Activated CD4-positive, alpha-beta T cell treated with anti-CD3 and anti-CD28 coated beads, Interleukin-2, amount 10 ng/mL, durations not matched to agents 7 days and 5 days (primary cell): ENCODE measurements around the gene UBE2K. TPM values are rescaled to one million over a fixed set of nuclear protein-coding genes. Genes with fewer than 3 reads are reported as not detected.
A peak's percentile ranks its signal among the peaks of the same experiment; 100 is the strongest.
"Not testable (repeated sequence)": the region's sequence is repeated elsewhere in the genome, so short reads cannot be mapped to it uniquely, and the experiment has no call there.

Source experiments
- CTCF ChIA-PET: fragments of 350-600 bp; sonication (Branson Sonifier 250); formaldehyde crosslinking; loops from one replicate; lab custom pipeline; 2021; ENCODE audit warnings: antibody characterized with exemption; lab: Charles Lee
- POLR2A ChIA-PET: fragments of 350-600 bp; sonication (Branson Sonifier 250); formaldehyde crosslinking; loops from one replicate; lab custom pipeline; 2021; ENCODE audit warnings: antibody characterized with exemption; lab: Charles Lee
- DNase-seq: peaks from one replicate; pipeline ENCODE4 v3.0.0-alpha.2; 2020
- H3K27ac Mint-ChIP-seq: one replicate; pipeline ENCODE4 v1.8.0; 2021; ENCODE audit warnings: mild to moderate bottlenecking, moderate library complexity, mixed read lengths
- H3K27me3 Mint-ChIP-seq: one replicate; pipeline ENCODE4 v1.8.0; 2021; ENCODE audit warnings: mixed read lengths
- H3K36me3 Mint-ChIP-seq: one replicate; pipeline ENCODE4 v1.8.0; 2021; ENCODE audit warnings: low read depth, mixed read lengths
- H3K4me1 Mint-ChIP-seq: one replicate; pipeline ENCODE4 v1.8.0; 2021; ENCODE audit warnings: mixed read lengths
- H3K4me3 Mint-ChIP-seq: one replicate; pipeline ENCODE4 v1.8.0; 2021; ENCODE audit warnings: mild to moderate bottlenecking, moderate library complexity, mixed read lengths
- H3K9me3 Mint-ChIP-seq: one replicate; pipeline ENCODE4 v1.8.0; 2021; ENCODE audit warnings: mixed read lengths
- total RNA-seq, 2 experiments: library from RNA; stranded (reverse); gene quantifications; one replicate each; pipeline ENCODE4 v1.2.3, GENCODE V29; 2021

Gene UBE2K
- total RNA-seq, 2 experiments from 2014 or later = 69.3 to 90.8 TPM

DNA sequence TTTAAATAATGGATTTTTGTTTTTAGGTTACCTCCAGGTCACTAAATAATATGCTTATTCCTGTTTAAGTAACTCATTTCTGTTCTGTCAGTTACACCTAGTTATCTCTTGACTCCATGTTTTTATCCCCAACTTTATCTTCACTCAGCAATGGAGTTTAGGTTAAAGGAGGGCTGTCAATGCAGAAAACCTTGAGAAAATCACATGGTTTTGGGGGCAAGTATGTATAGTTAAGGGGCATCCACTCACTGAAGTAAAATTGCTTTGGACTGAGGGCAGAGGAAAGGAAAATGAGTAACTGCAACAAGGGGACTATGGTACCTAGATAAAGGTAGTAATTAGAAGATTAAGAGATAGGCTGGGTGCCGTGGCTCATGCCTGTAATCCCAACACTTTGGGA is 87.1 kb downstream of the UBE2K start:
- Mint-ChIP-seq H3K27ac (no peak overlapping the region), H3K9me3 (no peaks in the 10 kb centered on the region), H3K27me3 (no peaks in the 10 kb centered on the region), H3K36me3 (peaks cover 7% of the 10 kb centered on the region), H3K4me1 (no peaks in the 10 kb centered on the region), H3K4me3 (no peak overlapping the region)
- CTCF ChIA-PET = interaction anchor here (0.7 kb wide), 1 partner anchor 11 kb away, joined by 3 read pairs; no protein-coding TSS in a partner anchor
- POLR2A ChIA-PET = no interaction called here
- DNase-seq = no peak

GRCh38 chr4:39786838-39787237 is 88.9 kb downstream of the UBE2K start:
- Mint-ChIP-seq H3K27ac (no peak overlapping the region), H3K4me3 (no peak overlapping the region), H3K36me3 (peaks cover 2% of the 10 kb centered on the region), H3K4me1 (no peaks in the 10 kb centered on the region), H3K27me3 (no peaks in the 10 kb centered on the region), H3K9me3 (no peaks in the 10 kb centered on the region)
- ChIA-PET CTCF (no interaction called here), POLR2A (no interaction called here)
- DNase-seq = no peak

DNA sequence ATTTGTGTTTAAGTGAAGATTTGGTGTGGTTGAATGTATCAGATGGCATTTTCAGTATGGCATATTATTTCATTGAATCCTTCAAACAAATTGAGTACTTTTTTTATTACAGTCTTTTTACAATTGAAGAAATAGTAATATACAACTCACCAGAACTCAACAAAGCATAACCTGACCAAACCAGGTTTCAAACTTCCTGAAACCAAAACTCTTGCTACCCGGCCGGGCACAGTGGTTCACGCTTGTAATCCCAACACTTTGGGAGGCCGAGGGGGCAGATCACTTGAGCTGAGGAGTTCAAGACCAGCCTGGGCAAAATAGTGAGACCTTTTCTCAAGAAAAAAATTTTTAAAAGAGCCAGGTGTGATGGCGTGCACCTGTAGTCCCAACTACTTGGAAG is 94.2 kb downstream of the UBE2K start:
- POLR2A ChIA-PET = no interaction called here
- no peak overlapping the region for H3K4me3 Mint-ChIP-seq
- no peaks in the 10 kb centered on the region for H3K9me3 Mint-ChIP-seq
- no peaks in the 10 kb centered on the region for H3K36me3 Mint-ChIP-seq
- no peak for DNase-seq
- H3K27me3 Mint-ChIP-seq = no peaks in the 10 kb centered on the region
- H3K27ac Mint-ChIP-seq = no peak overlapping the region
- CTCF ChIA-PET = interaction anchor here (0.6 kb wide), 1 partner anchor 152 kb away, joined by 3 read pairs; no protein-coding TSS in a partner anchor
- no peaks in the 10 kb centered on the region for H3K4me1 Mint-ChIP-seq

DNA sequence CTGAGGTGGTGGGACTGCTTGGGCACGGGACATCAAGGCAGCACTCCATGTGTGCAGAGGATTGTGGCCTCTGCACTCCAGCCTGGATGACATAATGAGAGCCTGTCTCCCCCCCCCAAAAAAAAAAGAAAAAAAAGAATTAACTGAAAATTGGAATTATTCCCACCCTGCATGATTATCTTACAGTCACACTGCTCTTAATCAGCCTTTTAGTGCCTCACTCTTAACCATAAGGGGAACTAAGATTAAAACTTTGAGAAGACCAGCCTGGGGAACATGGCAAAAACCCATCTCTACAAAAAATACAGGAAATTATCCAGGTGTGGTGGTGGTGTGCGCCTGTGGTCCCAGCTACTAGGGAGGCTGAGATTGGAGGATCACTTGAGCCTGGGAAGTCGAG is 94.6 kb downstream of the UBE2K start:
- ChIA-PET CTCF (interaction anchor here (0.6 kb wide), 1 partner anchor 152 kb away, joined by 3 read pairs; no protein-coding TSS in a partner anchor), POLR2A (no interaction called here)
- H3K36me3 Mint-ChIP-seq = no peaks in the 10 kb centered on the region
- H3K4me3 Mint-ChIP-seq = no peak overlapping the region
- no peak for DNase-seq
- H3K9me3 Mint-ChIP-seq = no peaks in the 10 kb centered on the region
- H3K27me3 Mint-ChIP-seq = no peaks in the 10 kb centered on the region
- H3K27ac Mint-ChIP-seq = no peak overlapping the region
- H3K4me1 Mint-ChIP-seq = no peaks in the 10 kb centered on the region

- POLR2A ChIA-PET, H3K4me3 Mint-ChIP-seq, H3K4me1 Mint-ChIP-seq, DNase-seq, H3K36me3 Mint-ChIP-seq, H3K27me3 Mint-ChIP-seq, H3K27ac Mint-ChIP-seq, H3K9me3 Mint-ChIP-seq, CTCF ChIA-PET: not testable (repeated sequence)
Measured at GRCh38 chr4:39792976-39793375, 95.0 kb downstream of the UBE2K start.

DNA sequence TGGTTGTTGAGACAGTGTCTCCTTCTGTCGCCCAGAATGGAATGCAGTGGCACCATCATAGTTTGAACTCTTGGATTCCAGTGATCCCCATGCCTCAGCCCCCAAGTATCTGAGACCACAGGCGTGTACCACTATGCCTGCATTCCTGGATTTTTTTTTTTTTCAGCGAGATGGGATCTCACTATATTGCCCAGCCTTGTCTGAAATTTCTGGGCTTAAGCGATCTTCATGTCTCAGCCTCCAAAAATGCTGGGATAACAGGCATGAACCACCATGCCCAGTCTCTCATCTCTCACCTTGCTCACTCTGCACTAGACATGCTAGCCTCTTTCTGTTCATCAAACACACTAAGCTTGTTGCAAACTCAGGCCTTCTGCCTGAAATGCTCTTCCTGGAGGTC is 104.1 kb downstream of the UBE2K start:
- Mint-ChIP-seq H3K4me3 (no peak overlapping the region), H3K36me3 (no peaks in the 10 kb centered on the region), H3K27ac (no peak overlapping the region), H3K27me3 (no peaks in the 10 kb centered on the region), H3K4me1 (no peaks in the 10 kb centered on the region), H3K9me3 (no peaks in the 10 kb centered on the region)
- ChIA-PET CTCF (no interaction called here), POLR2A (no interaction called here)
- DNase-seq = no peak

- Mint-ChIP-seq H3K9me3 (peaks cover 6% of the 10 kb centered on the region), H3K27ac (no peak overlapping the region), H3K36me3 (peaks cover 8% of the 10 kb centered on the region), H3K27me3 (peaks cover 3% of the 10 kb centered on the region), H3K4me3 (no peak overlapping the region), H3K4me1 (peaks cover 4% of the 10 kb centered on the region)
- CTCF ChIA-PET = interaction anchor here (0.6 kb wide), 1 partner anchor 460 kb away, joined by 4 read pairs; no protein-coding TSS in a partner anchor
- POLR2A ChIA-PET = no interaction called here
- no peak for DNase-seq
Measured at GRCh38 chr4:39808231-39808749, 110.4 kb downstream of the UBE2K start.

GRCh38 chr4:39812500-39812899 is 114.6 kb downstream of the UBE2K start:
- H3K4me1 Mint-ChIP-seq = peaks cover 7% of the 10 kb centered on the region
- H3K27ac Mint-ChIP-seq = peak overlapping the region; percentile 82
- H3K27me3 Mint-ChIP-seq = peaks cover 3% of the 10 kb centered on the region
- H3K36me3 Mint-ChIP-seq = peaks cover 8% of the 10 kb centered on the region
- H3K4me3 Mint-ChIP-seq = peak overlapping the region; percentile 33
- POLR2A ChIA-PET = no interaction called here
- DNase-seq = no peak
- peaks cover 6% of the 10 kb centered on the region for H3K9me3 Mint-ChIP-seq
- CTCF ChIA-PET = no interaction called here

GRCh38 chr4:39813033-39813432 is 115.1 kb downstream of the UBE2K start:
- DNase-seq, CTCF ChIA-PET, H3K9me3 Mint-ChIP-seq, H3K36me3 Mint-ChIP-seq, H3K27me3 Mint-ChIP-seq, H3K4me3 Mint-ChIP-seq, H3K4me1 Mint-ChIP-seq, H3K27ac Mint-ChIP-seq, POLR2A ChIA-PET: not testable (repeated sequence)

GRCh38 chr4:39813761-39814160 is 115.8 kb downstream of the UBE2K start:
- H3K4me3 Mint-ChIP-seq, H3K27me3 Mint-ChIP-seq, H3K4me1 Mint-ChIP-seq, H3K36me3 Mint-ChIP-seq, CTCF ChIA-PET, H3K9me3 Mint-ChIP-seq, POLR2A ChIA-PET, DNase-seq: not testable (repeated sequence)
- peak overlapping the region; percentile 46 for H3K27ac Mint-ChIP-seq

DNA sequence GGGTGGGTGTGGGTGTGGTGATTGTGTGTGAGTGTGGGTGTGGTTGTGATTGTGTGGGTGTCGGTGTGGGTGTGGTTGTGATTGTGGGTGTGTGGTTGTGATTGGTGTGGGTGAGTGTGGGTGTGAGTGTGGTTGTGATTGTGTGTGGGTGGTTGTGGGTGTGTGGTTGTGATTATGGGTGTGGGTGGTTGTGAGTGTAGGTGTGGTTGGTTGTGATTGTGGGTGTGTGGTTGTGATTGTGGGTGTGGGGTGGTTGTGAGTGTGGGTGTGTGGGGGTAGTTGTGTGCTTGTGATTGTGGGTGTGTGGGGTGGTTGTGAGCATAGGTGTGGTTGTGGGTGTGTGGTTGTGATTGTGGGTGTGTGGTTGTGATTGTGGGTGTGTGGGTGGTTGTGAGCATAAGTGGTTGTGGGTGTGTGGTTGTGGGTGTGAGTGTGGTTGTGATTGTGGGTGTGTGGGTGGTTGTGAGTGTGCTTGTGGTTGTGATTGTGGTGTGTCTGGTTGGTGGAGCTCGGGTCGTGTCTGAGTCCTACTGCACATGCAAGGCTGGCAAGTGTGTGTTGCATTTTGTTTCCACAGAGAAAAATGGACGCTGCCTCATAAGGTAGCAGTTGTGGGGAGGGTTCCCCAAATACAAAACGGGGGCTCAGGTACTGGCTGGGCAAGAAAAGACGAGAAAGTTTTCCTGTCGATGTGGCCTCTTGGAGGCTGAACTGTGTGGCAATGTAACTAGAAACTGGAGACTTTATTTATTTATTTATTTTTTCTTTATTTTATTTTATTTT is 116.7 kb downstream of the UBE2K start:
- POLR2A ChIA-PET = no interaction called here
- CTCF ChIA-PET = interaction anchor here (0.7 kb wide), 2 partner anchors 15 to 28 kb away, joined by 3 read pairs; no protein-coding TSS in a partner anchor
- Mint-ChIP-seq H3K27ac (peak overlapping the region; percentile 60), H3K36me3 (peaks cover 8% of the 10 kb centered on the region), H3K27me3 (peaks cover 3% of the 10 kb centered on the region), H3K4me1 (peaks cover 7% of the 10 kb centered on the region), H3K4me3 (peak overlapping the region; percentile 51), H3K9me3 (peaks cover 6% of the 10 kb centered on the region)
- DNase-seq = peak; percentile 19

DNA sequence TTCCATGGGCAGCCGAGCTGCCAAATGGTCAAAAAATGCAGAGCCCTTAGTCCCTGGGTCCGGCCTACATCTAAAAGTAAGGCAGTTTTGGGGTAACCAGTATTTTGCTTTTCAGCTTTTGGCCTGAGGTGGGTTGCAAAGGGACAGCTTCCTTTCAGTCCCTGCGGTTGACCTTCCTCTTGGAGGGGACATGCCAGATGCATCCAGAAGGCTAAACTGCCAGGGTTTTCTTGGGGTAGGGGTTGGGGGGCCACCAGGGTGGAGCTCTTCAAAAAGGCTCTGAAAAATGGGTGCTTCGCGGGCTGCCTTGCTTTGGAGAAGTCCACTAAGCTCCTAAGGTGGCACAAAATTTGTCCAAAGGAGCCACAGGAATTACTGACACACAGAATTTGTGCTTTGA is 120.7 kb downstream of the UBE2K start:
- Mint-ChIP-seq H3K27me3 (no peaks in the 10 kb centered on the region), H3K4me1 (peaks cover 3% of the 10 kb centered on the region), H3K36me3 (peaks cover 10% of the 10 kb centered on the region), H3K27ac (no peak overlapping the region), H3K4me3 (no peak overlapping the region), H3K9me3 (no peaks in the 10 kb centered on the region)
- POLR2A ChIA-PET = interaction anchor here (0.5 kb wide), 1 partner anchor 359 kb away, joined by 3 read pairs; no protein-coding TSS in a partner anchor
- CTCF ChIA-PET = interaction anchor here (0.6 to 1.2 kb wide), 4 partner anchors 10 to 106 kb away, joined by 3 to 4 read pairs (median 3); no protein-coding TSS in a partner anchor
- no peak for DNase-seq

GRCh38 chr4:39820186-39820585 is 122.2 kb downstream of the UBE2K start:
- Mint-ChIP-seq H3K4me3 (no peak overlapping the region), H3K27ac (no peak overlapping the region), H3K36me3 (peaks cover 17% of the 10 kb centered on the region), H3K9me3 (no peaks in the 10 kb centered on the region), H3K27me3 (no peaks in the 10 kb centered on the region), H3K4me1 (peaks cover 2% of the 10 kb centered on the region)
- CTCF ChIA-PET = interaction anchor here (0.5 kb wide), 1 partner anchor 1939 kb away, joined by 3 read pairs; no protein-coding TSS in a partner anchor
- no peak for DNase-seq
- POLR2A ChIA-PET = no interaction called here
